COLO668 (cell line): ENCODE results near the gene CRYBB1.
A peak's percentile ranks its signal among the peaks of the same experiment; 100 is the strongest.

Source experiments
- DNase-seq: peaks from one replicate; lab custom pipeline; 2025; ENCODE audit not compliant: unreplicated experiment; lab: John Stamatoyannopoulos, UW

The CRYBB1 gene

DNA sequence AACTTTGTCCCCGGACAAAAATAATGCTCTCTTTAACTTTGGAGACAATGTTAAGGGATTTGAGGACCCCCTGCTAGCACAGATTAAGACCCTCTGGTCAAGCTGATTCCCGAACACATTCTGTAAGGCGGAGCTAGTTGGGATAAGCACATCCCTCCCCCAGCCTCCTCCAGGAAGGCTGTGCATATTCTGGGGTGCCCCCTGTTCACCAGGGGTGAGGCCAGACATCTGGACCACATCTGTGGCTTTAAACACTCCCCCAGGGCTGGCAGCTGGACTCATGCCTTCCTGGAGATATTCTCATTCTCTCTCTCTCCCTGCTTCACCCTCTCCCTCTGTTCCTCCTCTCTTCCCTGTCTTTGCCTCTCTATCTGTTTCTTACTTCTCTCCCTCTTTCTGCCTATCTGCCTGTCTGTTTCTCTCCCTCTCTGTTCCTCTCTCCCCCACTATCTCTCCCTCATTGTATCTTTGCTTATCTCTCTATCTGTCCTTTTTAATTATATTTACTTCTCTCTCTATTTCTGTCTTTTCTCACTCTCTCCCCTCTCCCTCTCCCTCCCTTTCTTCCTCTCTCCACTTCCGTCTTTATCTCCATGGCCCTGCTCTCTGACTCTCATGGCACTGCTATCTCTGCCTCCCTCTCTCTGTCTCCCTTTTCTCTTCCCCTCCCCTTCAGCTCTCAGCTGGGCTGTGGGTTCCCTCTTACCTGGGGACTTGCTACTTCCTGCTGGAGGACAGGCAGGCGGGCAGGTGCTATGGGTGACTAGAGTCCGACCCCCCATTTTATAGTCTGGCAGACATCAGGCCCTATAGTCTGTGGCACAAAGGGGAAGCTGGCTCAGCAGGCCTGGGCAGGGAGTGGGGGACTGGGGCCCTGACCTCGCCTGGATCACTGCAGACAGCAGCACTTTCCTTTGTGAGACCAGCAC lies at the start of gene CRYBB1:
Gene CRYBB1, minus strand, starts transcription at position 757 of the 929 bp plus-strand sequence. CDS start 1,708 bp downstream, outside the sequence.
- DNase-seq = no peak

DNA sequence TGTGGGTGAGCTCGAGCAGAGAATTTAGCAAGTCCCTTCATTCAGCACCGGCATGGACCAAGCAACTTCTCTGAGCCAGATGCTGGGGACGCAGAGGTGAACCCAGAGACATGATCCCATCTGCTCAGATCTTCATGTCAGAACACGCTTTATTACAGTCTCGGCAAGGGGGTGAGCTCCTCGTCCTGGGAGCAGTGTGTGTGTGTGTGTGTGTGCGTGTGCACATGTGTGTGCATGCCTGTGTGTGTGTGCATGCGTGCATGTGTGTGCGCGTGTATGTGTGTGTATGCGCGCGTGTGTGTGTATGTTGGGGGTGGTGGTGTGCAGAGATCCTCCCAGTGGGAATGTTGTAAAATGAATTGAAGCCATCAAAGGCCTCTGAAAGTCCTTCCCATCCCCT lies 49.3 kb upstream of the CRYBB1 start:
- DNase-seq = no peak

DNA sequence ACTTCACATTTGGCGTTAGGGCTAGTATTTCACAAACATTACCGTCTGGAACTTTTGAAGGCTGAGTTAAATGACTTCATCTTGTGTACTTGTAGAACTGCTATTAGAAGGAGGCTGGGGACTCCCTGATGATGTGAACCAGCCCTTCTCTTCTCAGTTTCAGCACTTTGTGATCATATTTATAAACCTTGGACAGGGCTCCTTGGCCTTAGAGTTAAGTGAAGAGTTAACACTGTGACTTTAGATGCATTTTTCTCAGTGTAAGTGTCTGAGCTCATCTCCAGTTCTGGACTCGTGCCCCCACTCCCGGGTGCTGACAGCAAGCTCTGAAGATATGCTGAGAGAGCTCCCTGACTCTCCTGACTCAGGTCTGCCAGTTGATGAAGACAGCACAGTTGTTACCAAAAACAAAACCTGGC lies 48.0 kb upstream of the CRYBB1 start:
- DNase-seq = no peak

DNA sequence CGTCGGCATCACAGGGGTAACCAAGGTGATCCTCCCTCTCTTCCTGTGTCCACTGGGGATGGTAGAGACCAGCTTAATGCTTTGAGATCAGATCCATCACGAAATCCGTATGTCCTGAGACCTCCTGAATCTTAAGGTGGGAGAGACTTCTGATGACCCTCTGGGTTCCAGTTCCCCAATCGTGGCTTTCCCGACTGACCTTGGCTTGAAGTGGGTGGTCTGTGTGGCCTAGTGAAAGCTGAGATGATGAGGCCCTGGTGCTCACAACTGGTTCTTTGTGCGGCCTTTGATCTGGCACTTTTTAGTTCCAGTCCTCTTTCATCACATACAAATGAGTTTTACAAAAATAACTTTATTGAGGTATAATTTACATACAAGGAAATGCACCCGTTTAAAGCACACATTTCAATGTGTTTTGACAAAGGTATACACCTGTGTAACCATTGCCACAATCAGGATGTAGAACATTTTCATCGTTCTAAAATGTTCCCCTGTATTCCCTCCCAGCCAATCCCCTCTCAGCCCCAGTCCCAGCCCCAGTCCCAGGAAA lies 45.6 kb upstream of the CRYBB1 start:
- DNase-seq = no peak

DNA sequence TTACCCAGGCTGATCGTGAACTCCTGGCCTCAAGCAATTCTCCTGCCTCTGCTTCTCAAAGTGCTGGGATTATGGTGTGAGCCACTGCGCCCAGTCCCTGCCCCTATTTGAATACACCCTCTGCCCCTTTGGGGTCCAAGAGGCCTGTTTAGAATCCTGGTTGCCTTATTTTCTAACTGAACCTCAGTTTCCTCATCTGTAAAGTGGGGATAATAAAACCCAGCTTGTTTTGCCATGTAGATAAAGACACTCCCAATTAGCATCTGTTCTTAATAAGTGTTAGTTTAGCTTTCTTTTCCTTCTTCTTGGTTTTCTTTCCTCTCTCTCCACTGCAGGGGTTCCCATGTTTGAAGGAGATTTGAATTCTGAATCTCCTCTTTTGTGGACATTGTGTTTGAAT lies 44.3 kb upstream of the CRYBB1 start:
- DNase-seq = no peak

DNA sequence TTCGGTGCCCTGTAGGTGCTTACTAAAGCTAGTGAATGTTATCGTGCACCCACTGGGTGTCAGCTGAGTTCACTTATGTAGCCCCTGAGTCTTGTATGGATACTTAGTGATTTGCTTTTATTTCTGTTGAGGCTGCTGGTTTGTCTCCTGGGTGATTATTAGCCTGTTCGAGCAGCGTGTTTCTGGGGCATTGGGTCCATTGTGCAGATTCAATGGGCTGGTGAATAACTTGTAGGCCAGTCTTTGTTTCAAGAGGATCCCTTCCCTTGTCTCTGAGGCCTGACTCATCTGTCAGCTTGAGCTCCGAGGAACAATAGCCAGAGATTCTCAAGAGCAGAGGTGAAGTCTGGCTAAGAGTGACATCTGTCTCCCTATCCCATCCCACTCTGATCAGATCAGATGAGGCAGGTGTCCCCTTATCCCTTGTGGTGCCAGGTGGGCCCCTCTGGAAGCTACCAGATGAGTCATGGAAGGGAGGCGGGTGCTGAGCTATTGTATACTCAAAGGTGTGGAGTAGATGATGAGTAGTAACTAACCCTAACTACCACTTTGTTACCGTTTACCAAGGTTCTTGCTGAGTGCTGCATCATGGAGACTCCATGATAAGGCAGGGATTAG lies 43.2 kb upstream of the CRYBB1 start:
- DNase-seq = peak; percentile 85

DNA sequence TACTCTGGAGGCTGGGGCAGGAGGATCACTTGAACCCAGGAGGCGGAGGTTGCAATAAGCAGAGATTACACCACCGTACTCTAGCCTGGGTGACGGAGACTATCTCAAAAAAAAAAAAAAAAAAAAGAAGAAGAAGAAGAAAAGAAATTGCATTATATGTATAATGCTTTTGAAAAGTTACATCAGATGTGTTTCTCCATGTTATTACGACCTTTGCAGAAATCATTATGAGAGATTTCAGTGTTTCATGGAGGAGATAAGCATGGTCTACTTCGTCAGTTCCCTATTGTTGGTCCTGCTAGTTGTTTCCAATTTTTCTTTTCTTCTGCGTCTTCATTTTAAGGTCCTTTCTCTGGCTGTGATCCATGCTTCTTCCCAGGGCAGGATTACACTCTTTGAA lies 42.5 kb upstream of the CRYBB1 start:
- no peak for DNase-seq

DNA sequence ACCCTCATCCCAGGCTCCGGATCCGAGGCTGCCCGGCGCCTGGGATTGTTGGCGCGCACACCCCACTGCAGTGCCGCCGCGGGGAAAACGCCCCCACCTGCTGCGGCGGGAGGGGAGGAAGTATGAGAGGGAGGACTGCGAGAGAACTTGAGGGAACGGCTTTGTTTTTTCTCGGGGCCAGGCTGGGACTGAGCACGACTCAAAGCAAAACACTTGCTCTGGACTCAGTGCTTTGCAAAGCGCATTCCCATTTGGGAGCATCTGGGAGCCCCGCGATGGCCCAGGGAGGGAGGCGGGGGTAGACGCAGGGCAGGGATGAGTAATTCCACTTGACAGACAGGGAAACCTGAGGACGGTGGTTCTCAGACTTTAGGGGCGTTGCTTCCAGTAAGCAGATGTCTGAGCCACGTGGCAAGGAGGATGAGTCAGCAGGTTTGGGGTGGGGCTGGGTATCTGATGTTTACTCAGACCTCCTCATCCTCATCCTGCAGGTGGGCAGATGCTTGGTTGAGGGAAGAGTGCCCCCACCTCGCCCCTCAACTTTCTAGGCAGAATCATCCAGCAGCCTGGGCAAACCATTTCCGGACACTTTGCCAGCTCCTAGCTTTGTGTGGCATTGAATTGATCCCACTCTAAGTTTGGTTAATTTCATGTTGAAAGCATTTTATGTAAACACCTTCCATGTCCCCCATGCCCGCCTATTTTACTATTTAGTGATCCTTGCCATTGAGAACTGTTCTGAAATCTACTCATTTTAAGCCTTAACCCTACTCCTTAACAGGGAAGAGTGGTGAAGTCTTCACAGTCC lies 41.0 kb upstream of the CRYBB1 start:
- peak; percentile 92 for DNase-seq

DNA sequence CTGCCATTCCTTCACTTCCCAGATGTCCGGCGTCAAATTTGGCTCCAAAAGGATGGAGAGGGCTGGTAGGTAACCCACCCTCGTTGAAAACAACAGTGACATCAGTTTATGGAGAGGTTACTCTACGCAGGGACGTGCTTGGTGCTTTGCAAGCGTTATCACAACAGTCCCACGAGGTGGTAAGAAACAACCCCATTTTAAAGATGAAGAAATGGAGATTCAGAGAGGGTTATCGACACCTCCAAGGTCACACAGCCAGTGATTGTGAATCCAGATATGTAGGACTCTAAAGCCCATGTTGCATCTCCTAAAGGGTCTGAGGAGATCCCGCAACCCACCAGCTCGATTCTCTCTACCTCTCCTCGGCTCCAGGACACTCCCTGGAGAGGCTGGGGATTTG lies 40.3 kb upstream of the CRYBB1 start:
- DNase-seq = peak; percentile 36

DNA sequence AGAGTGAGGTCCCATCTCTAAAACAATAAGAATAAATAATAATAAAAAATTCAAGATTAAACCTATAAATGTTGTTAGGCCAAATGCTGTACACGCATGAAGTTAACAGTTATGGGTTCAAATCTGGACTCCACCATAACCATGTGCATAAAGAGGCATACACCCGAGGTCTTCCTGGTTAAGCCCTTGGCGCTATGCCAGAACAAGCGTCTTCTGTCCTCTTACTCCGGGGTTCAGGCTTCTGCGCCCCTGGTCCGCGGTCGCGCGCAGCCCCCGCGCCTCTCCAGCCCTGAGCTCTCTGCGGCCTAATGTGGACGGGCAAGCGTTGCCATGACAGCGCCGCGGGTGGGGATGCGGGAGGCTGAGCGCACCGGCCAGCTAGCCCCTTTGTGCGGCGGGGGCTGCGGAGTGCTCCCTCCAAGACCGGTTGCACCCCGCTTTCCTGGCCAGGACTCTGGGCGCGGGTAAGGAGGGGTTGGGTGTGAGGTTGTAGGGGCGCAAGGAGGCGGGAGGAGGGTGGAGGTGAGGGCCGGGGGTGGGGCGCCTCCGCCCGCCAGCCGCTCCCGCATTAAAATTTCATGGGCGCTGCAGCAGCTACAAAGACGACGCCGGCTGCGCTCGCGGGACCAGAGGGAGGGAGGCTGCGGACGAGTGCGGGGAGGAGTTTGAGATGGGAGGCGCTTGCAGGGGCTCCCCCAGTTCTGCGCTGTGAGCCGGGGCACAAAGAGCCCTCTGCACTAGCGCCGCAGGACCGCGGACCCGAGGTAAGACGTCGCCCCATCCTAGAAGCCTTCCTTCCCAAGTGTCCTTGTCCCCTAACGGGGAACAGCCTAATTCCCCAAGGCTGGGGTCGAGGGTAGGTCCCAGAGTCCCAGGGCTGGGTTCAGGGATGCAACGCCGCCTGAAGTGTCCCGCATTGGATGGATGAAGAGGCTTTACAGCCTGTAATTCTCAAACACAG lies 39.3 kb upstream of the CRYBB1 start, which contains the start of gene MIAT:
Gene MIAT, plus strand, starts transcription at position 698 of the 961 bp plus-strand sequence.
- peak; percentile 83 for DNase-seq

DNA sequence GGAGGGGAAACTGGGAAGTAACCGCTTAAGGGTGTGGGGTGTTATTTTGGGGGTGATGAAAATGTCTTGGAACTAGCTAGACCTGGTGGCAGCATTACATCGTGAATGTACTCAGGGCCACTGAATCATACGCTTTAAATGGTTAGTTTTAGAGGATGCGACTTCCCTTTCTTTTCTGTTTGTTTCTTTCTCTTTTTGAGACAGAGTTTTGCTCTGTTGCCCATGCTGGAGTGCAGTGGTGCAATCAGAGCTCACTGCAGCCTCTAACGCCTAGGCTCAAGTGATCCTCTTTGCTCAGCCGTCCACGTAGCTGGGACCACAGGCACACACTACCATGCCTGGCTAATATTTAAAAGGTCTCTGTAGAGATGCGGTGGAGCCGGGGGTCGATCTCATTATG lies 34.0 kb upstream of the CRYBB1 start:
- no peak for DNase-seq

DNA sequence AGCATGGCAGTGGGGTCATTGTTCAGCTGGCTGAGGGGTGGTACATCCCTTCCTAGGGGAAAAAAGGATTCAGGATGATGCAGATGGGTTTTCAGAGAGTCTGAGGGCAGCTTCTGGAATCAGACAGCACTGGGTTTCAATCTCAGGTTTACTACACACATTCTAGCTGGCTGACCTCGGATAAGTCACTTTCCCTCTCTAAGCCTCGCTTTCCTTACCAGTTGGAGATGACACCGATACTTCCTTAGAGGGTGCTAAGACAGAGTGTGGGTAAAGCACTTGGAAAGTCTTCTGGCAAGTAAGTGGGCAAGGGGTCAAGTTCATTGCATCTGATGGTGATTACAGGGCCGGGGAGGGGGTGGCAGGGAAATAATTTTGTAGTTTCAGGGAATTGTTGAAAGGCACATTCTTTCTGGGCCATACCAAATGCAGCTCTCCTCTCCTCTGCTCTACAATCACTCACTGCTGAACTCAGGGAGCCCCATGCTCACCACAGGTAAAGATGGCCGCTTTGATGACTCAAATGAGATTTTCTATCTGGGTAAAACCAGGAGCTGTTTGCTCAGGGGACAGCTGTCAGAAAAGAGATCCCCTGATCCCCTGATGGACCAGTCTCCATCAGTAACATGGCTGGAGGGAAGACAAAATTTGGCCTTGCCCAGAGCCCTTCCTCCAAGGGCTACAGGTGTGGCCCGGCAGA lies 33.0 kb upstream of the CRYBB1 start:
- no peak for DNase-seq

DNA sequence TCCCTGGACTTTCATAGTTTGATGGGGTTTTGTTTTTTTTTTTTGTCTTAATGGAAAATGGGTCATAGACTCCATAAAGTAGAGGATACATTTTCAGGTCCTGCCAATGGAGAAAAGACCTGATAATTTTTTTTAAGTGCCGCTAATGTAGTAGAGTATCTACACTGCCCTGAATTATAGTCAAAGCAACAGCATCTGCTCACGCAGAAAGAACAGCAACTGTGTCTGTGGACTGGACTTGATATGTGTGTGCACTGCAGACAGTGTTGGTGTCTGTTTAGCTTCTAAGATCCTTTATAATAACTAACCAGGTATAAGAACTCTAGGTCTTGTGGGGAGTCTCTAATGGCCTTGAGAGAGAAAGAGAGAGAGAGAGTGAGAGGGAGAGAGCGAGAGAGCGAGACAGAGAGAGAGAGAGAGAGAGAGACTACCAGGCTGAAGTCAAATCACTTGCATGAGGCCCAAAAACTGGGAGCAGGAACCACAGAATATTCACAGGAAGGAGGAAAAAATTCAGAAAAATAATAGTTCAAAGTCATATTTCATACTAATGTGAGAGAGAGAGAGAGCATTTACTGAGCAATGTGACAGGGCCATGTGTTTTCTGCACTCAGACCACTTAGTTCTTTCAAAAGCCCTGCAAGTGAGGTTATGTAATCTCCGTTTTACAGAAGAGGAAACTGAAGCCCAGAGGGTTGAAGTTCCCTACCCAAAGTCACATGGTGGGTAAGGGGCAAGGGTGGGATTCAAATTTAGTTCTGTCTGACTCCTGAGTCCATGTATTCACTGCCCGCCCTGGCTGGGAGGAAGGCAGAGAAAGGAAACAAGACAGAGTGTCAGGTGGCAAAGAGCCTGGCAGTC lies 30.9 kb upstream of the CRYBB1 start:
- peak; percentile 26 for DNase-seq

DNA sequence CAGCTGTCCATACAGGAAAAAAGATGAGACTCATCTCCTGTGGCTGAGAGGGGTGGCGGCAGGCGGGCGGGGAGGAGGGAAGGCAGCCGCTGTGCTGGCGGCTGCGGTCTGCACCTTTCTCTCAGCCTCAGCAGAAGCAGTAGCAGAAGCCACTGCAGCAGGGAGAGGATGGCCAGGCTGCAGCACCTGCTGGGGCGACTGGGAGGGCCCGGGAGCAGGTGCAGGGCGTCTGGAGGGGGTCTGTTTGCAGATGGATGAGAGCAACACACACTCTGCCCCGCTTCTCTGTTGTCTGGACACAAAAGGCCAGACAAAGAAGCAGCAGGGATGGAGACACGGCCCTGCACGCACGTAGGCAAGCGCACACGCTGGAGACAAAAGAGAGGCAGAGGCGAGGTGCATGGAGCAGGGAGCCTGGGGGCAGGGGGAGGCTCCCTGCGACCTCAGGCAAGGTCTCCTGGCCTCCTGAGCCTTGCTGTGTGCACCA lies 30.2 kb upstream of the CRYBB1 start:
- DNase-seq = peak; percentile 95

DNA sequence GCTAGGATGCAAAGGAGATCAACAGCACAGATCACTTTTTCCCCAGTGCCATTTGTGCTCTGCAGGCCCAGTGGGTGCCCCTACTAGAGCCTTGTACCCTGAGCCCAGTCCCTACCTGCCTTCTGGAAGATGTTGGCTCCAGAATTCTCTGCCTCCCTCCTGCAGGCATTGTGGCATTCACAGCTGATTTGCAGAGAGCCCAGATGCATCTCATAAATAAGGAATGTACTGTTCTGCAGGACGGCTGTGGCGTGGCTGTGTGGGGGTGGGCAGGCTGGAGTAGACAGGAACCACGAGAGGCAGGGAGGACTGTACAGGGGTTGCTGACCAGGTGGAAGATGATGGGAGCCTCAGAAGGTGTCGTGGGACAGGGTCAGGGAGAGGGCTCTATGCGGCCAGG lies 28.3 kb upstream of the CRYBB1 start:
- peak; percentile 54 for DNase-seq

DNA sequence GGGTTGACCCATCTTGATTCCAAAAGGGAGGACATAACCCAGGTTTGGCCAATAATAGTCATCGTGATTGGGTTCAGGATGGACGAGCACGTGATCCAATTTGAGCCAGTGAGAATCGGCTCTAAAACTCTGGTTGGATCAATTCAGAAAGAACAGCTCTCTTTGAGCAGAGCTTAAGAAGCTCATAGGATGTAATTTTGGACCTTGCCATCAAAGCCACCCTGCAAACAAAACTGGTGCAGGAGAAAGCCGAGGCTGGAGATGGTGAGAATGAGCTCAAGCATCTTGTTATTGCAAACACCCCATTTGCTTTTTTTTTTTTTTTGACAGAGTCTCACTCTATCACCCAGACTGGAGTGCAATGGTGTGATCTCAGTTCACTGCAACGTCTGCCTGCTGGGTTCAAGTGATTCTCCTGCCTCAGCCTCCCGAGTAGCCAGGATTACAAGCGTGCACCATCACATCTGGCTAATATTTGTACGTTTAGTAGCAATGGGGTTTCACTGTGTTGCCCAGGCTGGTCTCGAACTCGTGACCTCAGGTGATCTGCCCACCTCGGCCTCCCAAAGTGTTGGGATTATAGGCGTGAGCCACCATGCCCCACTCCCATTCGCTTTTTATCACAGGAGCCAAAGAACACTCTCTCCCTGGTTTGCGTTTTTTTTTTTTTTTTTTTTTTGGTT lies 25.7 kb upstream of the CRYBB1 start:
- DNase-seq = no peak
